NT2/D1 (cell line): ENCODE measurements around the gene CLEC18C.
"Not testable (repeated sequence)": the region's sequence is repeated elsewhere in the genome, so short reads cannot be mapped to it uniquely, and the experiment has no call there.

Source experiments
- DNase-seq: peaks from one replicate; pipeline ENCODE4 v3.0.0-alpha.2; 2011; ENCODE audit warnings: low read depth, low spot score
- H3K27me3 ChIP-seq: 2 replicates; pipeline ENCODE4 v1.6.0; 2011; ENCODE audit warnings: mild to moderate bottlenecking; ENCODE audit not compliant: insufficient read length, insufficient read depth
- H3K36me3 ChIP-seq: 2 replicates; pipeline ENCODE4 v1.6.1; 2011; ENCODE audit warnings: mild to moderate bottlenecking, low read length, mixed read lengths; ENCODE audit not compliant: insufficient read depth, insufficient read length
- H3K4me1 ChIP-seq: 2 replicates; pipeline ENCODE4 v1.5.1; 2011; ENCODE audit not compliant: insufficient read depth, insufficient read length
- H3K4me3 ChIP-seq: 2 replicates; pipeline ENCODE4 v1.5.1; 2011; ENCODE audit warnings: low read depth; ENCODE audit not compliant: insufficient read length
- H3K9ac ChIP-seq: 2 replicates; pipeline ENCODE4 v1.6.0; 2011; ENCODE audit warnings: low read depth; ENCODE audit not compliant: insufficient read length
- H3K9me3 ChIP-seq: 2 replicates; pipeline ENCODE4 v1.5.1; 2011; ENCODE audit warnings: mild to moderate bottlenecking, low read length; ENCODE audit not compliant: insufficient read depth
- SUZ12 ChIP-seq: IDR thresholded peaks from 2 replicates; pipeline ENCODE4 v1.6.1; 2011; ENCODE audit not compliant: insufficient read length, insufficient read depth; ENCODE audit errors: extremely low read depth
- YY1 ChIP-seq: IDR thresholded peaks from 2 replicates; pipeline ENCODE4 v1.6.1; 2011; ENCODE audit not compliant: insufficient read length, insufficient read depth
- ZNF274 ChIP-seq: IDR thresholded peaks from 2 replicates; pipeline ENCODE4 v1.6.1; 2011; ENCODE audit warnings: mild to moderate bottlenecking, low read depth, low read length

Gene CLEC18C

DNA sequence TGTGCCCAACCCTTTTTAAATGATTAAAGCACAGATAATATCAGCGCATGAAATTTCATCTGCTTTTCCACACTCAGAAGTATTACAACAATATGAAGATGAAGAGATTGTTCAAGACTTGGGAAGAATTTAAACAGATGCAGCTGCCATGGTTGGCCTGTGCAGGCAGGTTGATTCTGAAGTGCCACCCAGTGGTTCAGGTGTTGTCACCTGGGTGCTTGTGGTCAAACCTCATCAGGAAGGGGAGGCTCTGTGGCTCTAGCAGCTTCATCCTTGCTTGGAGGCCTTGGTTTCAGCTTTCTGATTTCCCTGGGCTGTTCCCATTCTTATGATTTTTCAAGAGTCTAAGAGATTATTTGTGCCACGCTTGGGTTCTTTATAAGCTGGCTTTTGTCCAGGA, 22.2 kb upstream of the CLEC18C start:
- H3K36me3 ChIP-seq = peaks cover 80% of the 10 kb centered on the region
- H3K9me3 ChIP-seq = no peaks in the 10 kb centered on the region
- no peak overlapping the region for H3K4me3 ChIP-seq
- TF ChIP-seq SUZ12 (no peak), ZNF274 (no peak), YY1 (no peak)
- DNase-seq = no peak
- H3K9ac ChIP-seq = no peak overlapping the region
- no peaks in the 10 kb centered on the region for H3K27me3 ChIP-seq
- H3K4me1 ChIP-seq = no peaks in the 10 kb centered on the region

- no peak for TF ChIP-seq ZNF274
- Histone ChIP-seq H3K9ac (no peak overlapping the region), H3K4me3 (no peak overlapping the region), H3K4me1 (no peaks in the 10 kb centered on the region), H3K9me3 (no peaks in the 10 kb centered on the region), H3K36me3 (peaks cover 87% of the 10 kb centered on the region), H3K27me3 (no peaks in the 10 kb centered on the region)
- DNase-seq = no peak
These were observed 21.6 kb upstream of the CLEC18C start for GRCh38 chr16:70151941-70152509.

DNA sequence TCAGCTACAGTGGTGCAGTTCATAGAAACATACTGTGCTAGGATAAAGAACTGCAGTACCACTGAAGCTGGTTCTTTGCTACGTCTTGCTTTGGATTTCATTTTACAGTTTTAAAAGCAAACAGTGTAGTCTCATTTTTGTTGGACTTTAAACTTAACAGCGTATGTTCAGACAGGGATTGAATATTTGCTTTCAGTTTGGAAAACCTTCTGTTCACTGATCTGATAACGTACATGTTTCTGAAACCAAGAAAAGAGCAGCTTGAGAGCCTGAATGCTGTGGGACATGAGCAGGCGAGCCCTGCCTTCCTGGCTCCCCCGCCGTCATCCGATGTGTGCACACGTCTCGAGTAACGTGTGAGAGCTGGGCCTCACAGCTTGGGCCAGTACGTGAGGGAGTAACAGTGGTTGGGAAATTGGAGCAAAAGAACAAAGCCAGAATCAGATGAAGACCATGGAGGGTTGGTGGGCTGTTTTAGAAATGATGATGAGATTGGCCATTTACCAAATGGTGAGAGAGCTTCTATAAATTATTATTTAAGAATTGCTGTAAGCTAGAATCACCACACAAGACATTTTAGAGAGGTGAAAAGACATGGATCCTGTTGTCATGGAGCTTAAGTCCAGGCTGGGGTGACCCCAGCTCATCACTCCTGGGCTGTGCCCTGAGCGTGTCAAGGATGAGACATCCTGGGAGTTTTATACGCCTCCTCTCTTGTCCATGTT, 20.8 kb upstream of the CLEC18C start:
- Histone ChIP-seq H3K36me3 (peaks cover 92% of the 10 kb centered on the region), H3K9ac (no peak overlapping the region), H3K4me1 (no peaks in the 10 kb centered on the region), H3K9me3 (no peaks in the 10 kb centered on the region), H3K27me3 (no peaks in the 10 kb centered on the region), H3K4me3 (no peak overlapping the region)
- DNase-seq = no peak
- TF ChIP-seq SUZ12 = no peak
- no peak for TF ChIP-seq YY1
- TF ChIP-seq ZNF274 = no peak

- DNase-seq, H3K9me3 ChIP-seq, H3K4me1 ChIP-seq, H3K4me3 ChIP-seq, H3K27me3 ChIP-seq, H3K9ac ChIP-seq: not testable (repeated sequence)
- peaks cover 94% of the 10 kb centered on the region for H3K36me3 ChIP-seq
These were observed 18.9 kb upstream of the CLEC18C start for GRCh38 chr16:70154736-70155135.

- peaks cover 2% of the 10 kb centered on the region for H3K4me1 ChIP-seq
- no peaks in the 10 kb centered on the region for H3K27me3 ChIP-seq
- peaks cover 98% of the 10 kb centered on the region for H3K36me3 ChIP-seq
- no peak overlapping the region for H3K4me3 ChIP-seq
- DNase-seq = no peak
- no peaks in the 10 kb centered on the region for H3K9me3 ChIP-seq
- TF ChIP-seq SUZ12 (no peak), YY1 (no peak), ZNF274 (no peak)
- no peak overlapping the region for H3K9ac ChIP-seq
These were observed 17.2 kb upstream of the CLEC18C start for GRCh38 chr16:70156207-70156978.

GRCh38 chr16:70157105-70157476, 16.5 kb upstream of the CLEC18C start:
- H3K27me3 ChIP-seq = no peaks in the 10 kb centered on the region
- no peaks in the 10 kb centered on the region for H3K9me3 ChIP-seq
- no peak overlapping the region for H3K4me3 ChIP-seq
- no peak overlapping the region for H3K9ac ChIP-seq
- TF ChIP-seq SUZ12 (no peak), ZNF274 (no peak), YY1 (no peak)
- peaks cover 6% of the 10 kb centered on the region for H3K4me1 ChIP-seq
- no peak for DNase-seq
- peaks cover 98% of the 10 kb centered on the region for H3K36me3 ChIP-seq

DNA sequence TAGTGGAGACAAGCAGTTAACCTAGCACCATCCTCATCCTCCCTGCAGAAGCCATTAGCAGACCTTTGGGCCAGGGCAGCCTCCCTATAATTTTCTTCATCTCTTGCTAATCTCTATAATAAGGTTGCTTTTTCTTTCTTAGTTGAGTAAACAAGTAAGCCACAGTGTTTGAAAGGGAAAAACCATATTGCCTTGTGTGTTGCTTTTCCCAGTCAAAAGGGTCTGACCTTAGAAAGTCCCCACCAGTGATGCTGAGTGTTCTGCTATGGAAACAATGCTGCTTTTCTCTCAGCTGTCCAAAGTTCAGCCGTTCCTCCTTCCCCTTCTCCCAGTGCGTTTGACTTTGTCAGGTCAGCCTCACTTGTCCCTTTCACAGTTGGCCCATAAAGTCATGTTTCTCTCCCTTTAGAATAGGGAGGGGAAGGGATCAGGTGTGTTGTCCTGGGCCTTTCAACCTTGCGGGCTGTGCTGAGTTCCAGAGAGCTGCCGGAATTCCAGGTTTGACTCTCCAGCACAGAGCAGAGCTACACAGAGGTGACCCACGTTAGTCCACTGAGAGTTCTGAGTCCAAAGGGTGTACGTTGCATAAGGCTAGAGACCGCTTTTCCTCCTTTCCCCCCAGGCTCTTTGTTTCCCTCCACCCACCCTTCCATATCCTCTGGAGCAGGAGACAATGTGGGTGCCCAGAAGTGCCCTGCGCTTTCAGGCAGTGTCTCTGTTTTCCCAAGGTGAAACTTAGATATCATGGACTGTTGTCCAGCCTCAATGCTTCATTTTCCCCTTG, 15.9 kb upstream of the CLEC18C start:
- Histone ChIP-seq H3K4me1 (peaks cover 7% of the 10 kb centered on the region), H3K36me3 (peaks cover 99% of the 10 kb centered on the region), H3K9ac (no peak overlapping the region), H3K9me3 (no peaks in the 10 kb centered on the region), H3K4me3 (no peak overlapping the region), H3K27me3 (no peaks in the 10 kb centered on the region)
- TF ChIP-seq SUZ12 = no peak
- no peak for TF ChIP-seq ZNF274
- no peak for TF ChIP-seq YY1
- no peak for DNase-seq
